Astrocyte of the spinal cord (primary cell): Measurements from ENCODE around the gene NRARP.

Experiments
- DNase-seq: peaks from one replicate; pipeline ENCODE4 v3.0.0; 2011; ENCODE audit warnings: low read depth, low spot score
- H3K4me3 ChIP-seq: 2 replicates; pipeline ENCODE4 v1.5.1; 2011; ENCODE audit warnings: low read depth, mild to moderate bottlenecking, low read length, moderate library complexity
- CTCF ChIP-seq: IDR thresholded peaks from 2 replicates; pipeline ENCODE4 v1.5.1; 2012; ENCODE audit warnings: low read depth, mild to moderate bottlenecking, low read length, inconsistent platforms
- in situ Hi-C: cut with HindIII; loops from 2 replicates; pipeline ENCODE4 v1.10.0; 2017; ENCODE audit warnings: low sequenced_read_pairs

Gene NRARP

GRCh38 chr9:137319739-137320551, 17.9 kb upstream of the NRARP start:
- in situ Hi-C loops, result no loop called here
- no peak for TF ChIP-seq CTCF
- no peak for DNase-seq
- no peak overlapping the region for H3K4me3 ChIP-seq

GRCh38 chr9:137319011-137319738, 17.1 kb upstream of the NRARP start:
- TF ChIP-seq CTCF, result peak; percentile 44
- H3K4me3 ChIP-seq, result no peak overlapping the region
- in situ Hi-C loops, result no loop called here
- DNase-seq, result no peak

- in situ Hi-C loops, result no loop called here
- H3K4me3 ChIP-seq, result no peak overlapping the region
- DNase-seq, result no peak
- no peak for TF ChIP-seq CTCF
Measured at GRCh38 chr9:137318602-137319001, 16.5 kb upstream of the NRARP start.

GRCh38 chr9:137317718-137318511, 15.8 kb upstream of the NRARP start:
- no peak for DNase-seq
- TF ChIP-seq CTCF, result no peak
- in situ Hi-C loops, result no loop called here
- H3K4me3 ChIP-seq, result no peak overlapping the region

- DNase-seq, result no peak
- H3K4me3 ChIP-seq, result no peak overlapping the region
- in situ Hi-C loops, result no loop called here
- TF ChIP-seq CTCF, result no peak
Measured at GRCh38 chr9:137317021-137317717, 15.1 kb upstream of the NRARP start.
